G401.6 (cell line): Measurements from ENCODE around the gene FBXL12.
"Not testable (repeated sequence)": the region's sequence is repeated elsewhere in the genome, so short reads cannot be mapped to it uniquely, and the experiment has no call there.

Source experiments
- FAIRE-seq: peaks from 2 replicates; lab custom pipeline; 2012; peaks lifted over from hg19 to GRCh38; lab: Jason Lieb, UNC

FBXL12 gene

GRCh38 chr19:9792206-9793070 lies 26.4 kb downstream of the FBXL12 start:
- FAIRE-seq, result no peak

DNA sequence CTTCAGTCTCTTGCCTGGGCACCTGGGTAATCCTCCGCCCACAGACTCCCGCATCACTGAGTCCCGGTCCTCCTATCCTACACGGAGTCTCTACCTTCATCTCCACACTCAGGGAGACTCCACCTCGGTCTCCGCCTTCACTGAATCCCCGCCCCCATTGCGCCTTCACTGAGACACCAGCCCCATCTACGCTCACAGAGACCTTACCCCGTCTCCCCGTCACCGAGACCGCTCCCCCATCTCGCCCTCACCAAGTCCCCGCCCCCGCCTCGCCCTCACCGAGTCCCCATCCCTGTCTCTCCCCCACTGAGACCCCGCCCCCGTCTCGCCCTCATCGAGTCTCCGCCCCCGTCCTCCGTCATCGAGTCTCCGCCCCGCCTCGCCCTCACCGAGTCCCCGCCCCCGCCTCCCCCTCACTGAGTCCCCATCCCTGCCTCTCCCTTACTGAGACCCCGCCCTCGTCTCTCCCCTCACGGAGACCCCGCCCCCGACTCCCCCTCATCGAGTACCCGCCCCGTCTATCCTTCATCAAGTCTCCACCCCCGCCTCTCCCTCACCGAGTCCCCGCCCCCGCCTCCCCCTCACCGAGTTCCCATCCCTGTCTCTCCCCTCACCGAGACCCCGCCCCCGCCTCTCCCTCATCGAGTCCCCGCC lies 27.2 kb downstream of the FBXL12 start:
- no peak for FAIRE-seq

- FAIRE-seq, result not testable (repeated sequence)
Measured at GRCh38 chr19:9791073-9791367, 27.9 kb downstream of the FBXL12 start.

DNA sequence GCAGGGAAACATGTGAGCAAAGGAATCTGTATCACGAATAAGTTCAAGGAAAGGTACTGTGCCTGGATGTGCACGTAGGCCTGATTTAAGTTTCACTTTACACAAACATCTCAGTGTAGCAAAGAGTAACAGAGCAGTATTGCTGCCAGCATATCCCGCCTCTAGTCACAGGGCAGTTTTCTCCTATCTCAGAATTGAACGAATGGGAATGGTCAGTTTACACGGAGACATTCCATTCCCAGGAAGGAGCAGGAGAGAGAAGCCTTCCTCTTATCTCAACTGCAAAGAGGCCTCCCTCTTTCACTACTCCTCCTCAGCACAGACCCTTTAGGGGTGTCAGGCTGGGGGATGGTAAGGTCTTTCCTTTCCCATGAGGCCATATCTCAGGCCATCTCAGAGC lies 29.3 kb downstream of the FBXL12 start:
- FAIRE-seq, result not testable (repeated sequence)

- no peak for FAIRE-seq
Measured at GRCh38 chr19:9789066-9789465, 29.8 kb downstream of the FBXL12 start.

DNA sequence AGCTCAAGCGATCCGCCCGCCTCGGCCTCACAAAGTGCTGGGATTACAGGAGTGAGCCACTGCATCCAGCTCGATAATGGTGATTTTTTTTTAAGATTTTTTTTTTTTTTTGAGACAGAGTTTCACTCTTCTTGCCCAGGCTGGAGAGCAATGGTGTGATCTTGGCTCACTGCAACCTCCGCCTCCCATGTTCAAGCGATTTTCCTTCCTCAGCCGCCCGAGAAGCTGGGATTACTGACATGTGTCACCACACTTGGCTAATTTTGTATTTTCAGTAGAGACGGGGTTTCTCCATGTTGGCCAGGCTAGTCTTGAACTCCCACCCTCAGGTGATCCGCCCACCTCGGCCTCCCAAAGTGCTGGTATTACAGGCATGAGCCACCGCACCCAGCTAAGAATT lies 30.3 kb downstream of the FBXL12 start:
- not testable (repeated sequence) for FAIRE-seq

- FAIRE-seq, result no peak
Measured at GRCh38 chr19:9786819-9787218, 32.1 kb downstream of the FBXL12 start.

GRCh38 chr19:9786342-9786741 lies 32.5 kb downstream of the FBXL12 start:
- no peak for FAIRE-seq

GRCh38 chr19:9785367-9786331 lies 33.2 kb downstream of the FBXL12 start:
- FAIRE-seq, result no peak

DNA sequence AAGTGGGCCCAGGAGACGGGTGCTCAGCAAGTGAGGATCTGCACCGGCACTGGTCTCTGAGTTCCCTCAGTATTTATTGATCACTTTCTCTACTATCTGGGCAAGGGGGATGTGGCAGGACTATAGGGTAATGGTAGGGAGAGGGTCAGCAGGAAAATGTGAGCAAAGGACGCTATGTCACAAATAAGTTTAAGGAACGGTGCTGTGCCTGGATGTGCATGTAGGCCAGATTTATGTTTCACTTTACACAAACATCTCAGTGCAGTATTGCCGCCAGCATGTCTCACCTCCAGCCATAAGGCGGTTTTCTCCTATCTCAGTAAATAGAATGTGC lies 34.7 kb downstream of the FBXL12 start:
- FAIRE-seq, result not testable (repeated sequence)

- no peak for FAIRE-seq
Measured at GRCh38 chr19:9782338-9782737, 36.5 kb downstream of the FBXL12 start.

- peak; percentile 94 for FAIRE-seq
Measured at GRCh38 chr19:9768175-9769112, 50.4 kb downstream of the FBXL12 start, which contains the start of gene ZNF846. TSS of gene ZNF846 (minus strand) at chr19:9768738. CDS start at chr19:9764950, 3,788 bp downstream.
